PC-9 (cell line): ENCODE measurements around the gene PANX1. TPM values are rescaled to one million over a fixed set of nuclear protein-coding genes. Genes with fewer than 3 reads are reported as not detected.
A peak's percentile ranks its signal among the peaks of the same experiment; 100 is the strongest.

Experiments used
- BruUV-seq: library from RNA; stranded (reverse); fragments of 400-500 nt; replicated peaks from 2 replicates; lab custom pipeline; 2021; lab: Mats Ljungman, UMichigan
- CTCF ChIA-PET: fragments of 300-600 bp; sonication (Branson Sonifier 250); formaldehyde crosslinking; loops from one replicate; lab custom pipeline; 2022; ENCODE audit warnings: antibody characterized with exemption; lab: Charles Lee
- POLR2A ChIA-PET: fragments of 300-600 bp; sonication (Branson Sonifier 250); formaldehyde crosslinking; loops from one replicate; lab custom pipeline; 2022; ENCODE audit warnings: antibody characterized with exemption; ENCODE audit not compliant: unreplicated experiment; lab: Charles Lee
- DNase-seq, 2 experiments: peaks; one replicate each; pipeline versions ENCODE4 v3.0.0 to v3.0.0-alpha.2; 2015 to 2022; ENCODE audit warnings: mixed read lengths in 1 of 2
- H2AFZ ChIP-seq: fragments of 200-600 bp; sonication (generic); 2 replicates; pipeline ENCODE4 v1.8.1; 2017; ENCODE audit warnings: antibody characterized with exemption
- H3F3A ChIP-seq: fragments of 200-600 bp; sonication (generic); 2 replicates; pipeline ENCODE4 v1.8.1; 2017; ENCODE audit warnings: antibody characterized with exemption, mild to moderate bottlenecking, low read depth; ENCODE audit not compliant: insufficient read depth
- H3K27ac ChIP-seq: fragments of 200-600 bp; sonication (generic); 2 replicates; pipeline ENCODE4 v1.6.1; 2016; ENCODE audit warnings: mixed run types
- H3K27me3 ChIP-seq: fragments of 200-600 bp; sonication (generic); 2 replicates; pipeline ENCODE4 v1.6.1; 2016; ENCODE audit warnings: low read depth, mixed run types; ENCODE audit not compliant: insufficient read depth
- H3K36me3 ChIP-seq: fragments of 200-600 bp; sonication (generic); 2 replicates; pipeline ENCODE4 v1.6.1; 2016; ENCODE audit warnings: low read depth, mixed run types
- H3K4me1 ChIP-seq: fragments of 200-600 bp; sonication (generic); replicated peaks from 2 replicates; pipeline ENCODE4 v1.6.1; 2016; ENCODE audit warnings: mixed run types; ENCODE audit not compliant: insufficient read depth
- H3K4me2 ChIP-seq: fragments of 200-600 bp; sonication (generic); 2 replicates; pipeline ENCODE4 v1.6.1; 2017; ENCODE audit warnings: mixed run types
- H3K4me3 ChIP-seq: fragments of 200-600 bp; sonication (generic); 2 replicates; pipeline ENCODE4 v1.6.1; 2016; ENCODE audit warnings: mixed run types
- H3K79me2 ChIP-seq: fragments of 200-600 bp; sonication (generic); 2 replicates; pipeline ENCODE4 v1.6.1; 2017; ENCODE audit warnings: low read depth, mixed run types
- H3K9me2 ChIP-seq: fragments of 200-600 bp; sonication (generic); 2 replicates; pipeline ENCODE4 v1.8.1; 2017; ENCODE audit warnings: mild to moderate bottlenecking; ENCODE audit not compliant: insufficient read depth
- H3K9me3 ChIP-seq: fragments of 200-600 bp; sonication (generic); 2 replicates; pipeline ENCODE4 v1.8.1; 2016; ENCODE audit warnings: low read depth; ENCODE audit not compliant: insufficient read depth
- H4K20me1 ChIP-seq: fragments of 200-600 bp; sonication (generic); 2 replicates; pipeline ENCODE4 v1.8.1; 2017; ENCODE audit not compliant: insufficient read depth
- CTCF ChIP-seq: fragments of 200-600 bp; sonication (generic); conservative IDR thresholded peaks from 2 replicates; pipeline ENCODE4 v1.6.1; 2017; ENCODE audit warnings: mixed run types, antibody characterized with exemption, mild to moderate bottlenecking, moderate library complexity
- EZH2 ChIP-seq: fragments of 200-600 bp; sonication (generic); IDR thresholded peaks from 2 replicates; pipeline ENCODE4 v1.8.0; 2017; ENCODE audit warnings: antibody characterized with exemption, low read depth
- intact Hi-C: fragments of 100-400 bp; cut with micrococcal nuclease; formaldehyde crosslinking; loops from one replicate; pipeline ENCODE4 v1.10.0; 2022; ENCODE audit not compliant: unreplicated experiment
- total RNA-seq: library from RNA; stranded (reverse); gene quantifications from 2 replicates; pipeline ENCODE4 v1.2.3, GENCODE V29; 2021

PANX1 gene
- total RNA-seq, 1 experiment from 2014 or later: 12.6 TPM

DNA sequence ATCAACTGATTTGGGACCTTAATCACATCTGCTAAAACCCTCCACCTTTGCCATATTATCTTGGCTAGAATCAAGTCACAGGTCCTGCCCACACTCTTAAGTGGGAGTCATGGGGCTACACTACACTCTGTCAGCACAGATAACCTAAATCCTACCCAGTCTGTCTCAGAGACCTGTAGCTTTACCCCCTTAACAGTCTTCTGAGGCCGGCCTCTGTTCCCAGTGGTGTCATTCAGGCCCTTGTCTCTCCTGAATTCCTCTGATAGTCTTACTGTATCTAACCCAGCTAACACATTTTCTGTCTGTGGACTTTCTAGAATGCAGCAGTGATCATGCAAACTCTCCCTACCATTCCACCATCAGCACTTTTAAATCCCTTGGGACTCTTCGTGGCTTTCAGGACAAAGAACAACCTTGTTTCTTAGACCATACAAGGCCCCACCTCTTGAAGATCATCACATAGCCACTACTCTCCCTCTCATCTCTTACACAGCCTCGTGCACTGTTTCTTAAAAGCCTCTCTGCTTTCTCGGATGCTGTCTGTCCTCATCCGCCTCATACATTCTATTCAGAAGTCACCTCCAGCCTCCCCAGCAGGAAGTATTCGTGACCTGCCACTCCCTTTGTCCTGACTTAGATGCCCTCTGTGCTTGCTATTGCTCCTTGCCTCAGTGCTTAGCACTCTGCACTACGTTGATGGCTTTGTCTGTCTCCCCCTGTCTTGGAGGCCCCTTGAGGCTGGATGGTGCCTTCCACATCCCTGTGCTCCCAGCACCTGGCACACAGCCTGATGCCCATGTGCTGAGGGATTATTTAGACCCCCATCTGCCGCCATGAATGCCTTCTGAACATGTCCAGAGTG, 57.9 kb downstream of the PANX1 start:
- no peak overlapping the region for H3K4me2 ChIP-seq
- intact Hi-C loops: loop anchor here (5.0 kb wide), 1 partner anchor 316 kb away; no protein-coding TSS in a partner anchor
- TF ChIP-seq EZH2 (no peak), CTCF (no peak)
- DNase-seq: no peak
- no peaks in the 10 kb centered on the region for H3K4me1 ChIP-seq
- no peaks in the 10 kb centered on the region for H3K79me2 ChIP-seq
- H3K36me3 ChIP-seq: no peaks in the 10 kb centered on the region
- no peak overlapping the region for H3K27ac ChIP-seq
- ChIA-PET CTCF (no interaction called here), POLR2A (no interaction called here)
- no peak overlapping the region for H2AFZ ChIP-seq
- no peaks in the 10 kb centered on the region for H3F3A ChIP-seq
- no peaks in the 10 kb centered on the region for H3K9me3 ChIP-seq
- no peaks in the 10 kb centered on the region for H3K9me2 ChIP-seq
- H3K27me3 ChIP-seq: no peaks in the 10 kb centered on the region
- BruUV-seq: no TSS peak
- no peak overlapping the region for H3K4me3 ChIP-seq
- H4K20me1 ChIP-seq: no peaks in the 10 kb centered on the region

DNA sequence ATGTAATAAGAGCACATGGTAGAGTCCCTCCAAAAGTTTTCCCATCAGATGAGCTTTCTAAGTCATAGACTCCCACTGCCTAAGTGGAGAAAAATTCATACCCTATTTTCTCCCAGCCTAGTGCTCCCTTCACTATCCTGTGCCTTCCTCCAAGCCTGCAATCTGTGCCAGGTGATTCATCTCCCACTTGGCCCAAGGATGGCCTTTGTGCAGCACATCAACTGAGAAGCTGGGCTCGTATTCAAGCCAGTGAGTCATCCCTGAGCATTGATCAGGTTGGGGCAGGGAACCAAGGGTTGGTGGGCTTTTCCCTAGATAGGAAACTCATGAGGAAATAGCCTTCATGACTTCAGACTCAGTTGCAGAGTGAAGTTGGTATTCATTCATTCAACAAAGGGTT, 64.6 kb downstream of the PANX1 start:
- ChIA-PET CTCF (no interaction called here), POLR2A (no interaction called here)
- TF ChIP-seq CTCF (no peak), EZH2 (no peak)
- Histone ChIP-seq H3K27me3 (no peaks in the 10 kb centered on the region), H3K36me3 (no peaks in the 10 kb centered on the region), H3K79me2 (no peaks in the 10 kb centered on the region), H3F3A (no peaks in the 10 kb centered on the region), H4K20me1 (no peaks in the 10 kb centered on the region), H3K4me1 (peaks cover 14% of the 10 kb centered on the region), H3K9me3 (no peaks in the 10 kb centered on the region), H2AFZ (no peak overlapping the region), H3K9me2 (no peaks in the 10 kb centered on the region), H3K27ac (no peak overlapping the region), H3K4me2 (no peak overlapping the region), H3K4me3 (no peak overlapping the region)
- DNase-seq: peak; percentile 4 to 68
- no TSS peak for BruUV-seq
- intact Hi-C loops: no loop called here

DNA sequence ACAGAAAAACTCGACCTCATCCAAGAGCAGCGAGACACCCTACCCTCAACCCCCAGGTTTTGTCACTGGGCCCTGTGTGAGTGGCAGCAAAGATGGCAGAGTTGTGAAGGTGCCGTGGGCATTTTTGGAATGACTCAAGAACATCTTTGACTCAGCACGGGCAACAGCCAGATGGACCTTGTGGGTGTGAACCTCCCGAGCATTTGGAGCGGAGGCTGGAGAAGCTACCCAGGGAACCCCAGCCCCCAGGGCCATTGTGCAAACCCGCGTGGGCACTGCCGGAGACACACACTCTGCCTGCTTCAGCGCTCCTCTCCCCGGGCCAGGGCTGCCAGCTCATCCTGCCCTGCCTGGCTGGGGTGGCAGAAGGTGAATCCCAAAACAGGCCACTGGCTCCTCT, 66.1 kb downstream of the PANX1 start:
- Histone ChIP-seq H3F3A (no peaks in the 10 kb centered on the region), H2AFZ (no peak overlapping the region), H3K9me2 (no peaks in the 10 kb centered on the region), H3K9me3 (no peaks in the 10 kb centered on the region), H3K4me2 (no peak overlapping the region), H3K27ac (no peak overlapping the region), H3K4me3 (no peak overlapping the region), H3K27me3 (no peaks in the 10 kb centered on the region), H3K36me3 (no peaks in the 10 kb centered on the region), H3K4me1 (peaks cover 14% of the 10 kb centered on the region), H3K79me2 (no peaks in the 10 kb centered on the region), H4K20me1 (no peaks in the 10 kb centered on the region)
- DNase-seq: no peak
- POLR2A ChIA-PET: no interaction called here
- intact Hi-C loops: no loop called here
- CTCF ChIA-PET: no interaction called here
- TF ChIP-seq EZH2 (no peak), CTCF (no peak)
- no TSS peak for BruUV-seq
